ENCODE data around the gene ZNF330.

The ZNF330 gene

DNA sequence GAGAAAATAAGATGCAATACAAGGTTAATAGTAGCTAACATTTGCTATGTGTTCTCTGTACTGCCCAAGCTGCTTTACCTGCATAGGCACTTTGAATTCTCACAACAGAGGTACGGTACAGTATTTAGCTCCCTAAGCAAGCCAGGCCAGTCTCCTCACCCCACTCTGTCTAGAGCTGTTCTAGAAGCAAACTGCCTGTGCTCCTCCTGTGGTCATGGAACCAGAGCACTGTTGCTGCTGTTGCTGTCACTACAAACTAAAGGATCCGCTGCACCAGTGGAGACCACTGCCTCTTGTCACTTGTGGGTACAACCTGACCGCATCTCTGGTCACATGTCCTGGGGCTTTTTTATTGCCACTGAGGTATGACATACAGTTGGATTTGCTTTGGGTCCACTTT, 19.6 kb downstream of the ZNF330 start:
- TF ChIP-seq, protein P1, sequence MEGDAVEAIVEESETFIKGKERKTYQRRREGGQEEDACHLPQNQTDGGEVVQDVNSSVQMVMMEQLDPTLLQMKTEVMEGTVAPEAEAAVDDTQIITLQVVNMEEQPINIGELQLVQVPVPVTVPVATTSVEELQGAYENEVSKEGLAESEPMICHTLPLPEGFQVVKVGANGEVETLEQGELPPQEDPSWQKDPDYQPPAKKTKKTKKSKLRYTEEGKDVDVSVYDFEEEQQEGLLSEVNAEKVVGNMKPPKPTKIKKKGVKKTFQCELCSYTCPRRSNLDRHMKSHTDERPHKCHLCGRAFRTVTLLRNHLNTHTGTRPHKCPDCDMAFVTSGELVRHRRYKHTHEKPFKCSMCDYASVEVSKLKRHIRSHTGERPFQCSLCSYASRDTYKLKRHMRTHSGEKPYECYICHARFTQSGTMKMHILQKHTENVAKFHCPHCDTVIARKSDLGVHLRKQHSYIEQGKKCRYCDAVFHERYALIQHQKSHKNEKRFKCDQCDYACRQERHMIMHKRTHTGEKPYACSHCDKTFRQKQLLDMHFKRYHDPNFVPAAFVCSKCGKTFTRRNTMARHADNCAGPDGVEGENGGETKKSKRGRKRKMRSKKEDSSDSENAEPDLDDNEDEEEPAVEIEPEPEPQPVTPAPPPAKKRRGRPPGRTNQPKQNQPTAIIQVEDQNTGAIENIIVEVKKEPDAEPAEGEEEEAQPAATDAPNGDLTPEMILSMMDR (IDR thresholded peaks at IDR 0.05; ENCODE audit: insufficient read depth, missing control alignments), result no peak
- DNase-seq (ENCODE audit: insufficient read length, low spot score) (no peak), FAIRE-seq (no peak)

DNA sequence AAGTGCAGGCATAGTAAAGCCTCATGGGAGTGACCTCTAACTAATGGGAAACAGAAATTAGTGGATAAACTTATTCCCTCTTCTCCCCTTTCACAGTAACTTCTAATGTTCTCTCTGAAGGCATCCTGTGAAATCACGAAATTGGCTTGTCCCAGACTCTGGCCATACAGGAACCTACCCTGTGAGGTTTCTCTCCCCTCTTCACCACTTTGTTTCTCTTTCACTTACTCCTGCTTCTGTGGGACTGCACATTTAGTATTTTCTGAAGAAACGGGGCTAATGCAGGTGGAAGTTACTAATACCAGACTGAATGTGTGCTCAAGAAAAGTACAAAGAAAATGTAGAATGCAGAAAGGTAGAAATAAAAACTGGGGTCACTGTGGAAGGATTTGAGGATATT, 20.0 kb downstream of the ZNF330 start:
- no peak for FAIRE-seq
- no peak for DNase-seq (ENCODE audit: insufficient read length, low spot score)
- TF ChIP-seq, protein P1 (IDR thresholded peaks at IDR 0.05; ENCODE audit: insufficient read depth, missing control alignments), result no peak

DNA sequence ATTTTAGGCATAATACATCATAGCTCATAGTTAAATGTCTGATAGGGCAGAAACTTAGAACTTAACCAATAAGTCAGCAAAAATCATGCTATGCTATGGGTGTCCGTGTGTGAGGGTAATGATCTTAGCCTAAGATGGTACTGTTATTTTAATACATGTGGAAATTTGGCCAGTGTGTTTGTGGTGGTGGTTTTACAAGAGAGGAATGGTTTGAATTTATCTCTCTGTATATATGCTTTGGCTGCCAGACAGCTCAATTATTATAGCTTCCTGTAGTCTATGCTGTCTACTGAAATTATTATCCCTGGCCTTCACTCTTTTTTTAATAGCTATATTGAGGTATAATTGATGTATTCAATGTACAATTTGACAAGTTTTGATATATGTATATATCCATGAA, 21.3 kb downstream of the ZNF330 start:
- FAIRE-seq (no peak), DNase-seq (ENCODE audit: insufficient read length, low spot score) (no peak)
- TF ChIP-seq, protein P1 (IDR thresholded peaks at IDR 0.05; ENCODE audit: insufficient read depth, missing control alignments), result no peak

DNA sequence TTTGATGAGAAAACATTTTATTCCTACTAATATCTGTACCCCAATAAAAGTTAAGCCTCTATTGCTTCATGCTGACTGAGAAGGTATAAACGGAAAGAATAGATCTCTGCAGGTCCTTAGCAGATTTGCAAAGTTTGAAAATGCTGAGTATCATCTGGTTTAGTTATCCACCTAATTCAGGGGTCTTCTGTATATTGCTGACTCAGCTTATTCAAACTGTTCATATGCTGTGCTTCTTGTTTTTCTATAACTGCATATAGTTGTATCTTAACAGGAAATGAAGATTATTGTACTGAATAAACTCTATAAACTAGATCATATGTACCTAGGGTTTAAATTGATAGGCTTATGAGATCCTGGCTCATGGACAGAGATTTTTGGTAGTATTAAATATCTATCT, 23.7 kb downstream of the ZNF330 start:
- no peak for DNase-seq (ENCODE audit: insufficient read length, low spot score)
- peak; percentile 67 for FAIRE-seq
- TF ChIP-seq, protein P1 (IDR thresholded peaks at IDR 0.05; ENCODE audit: insufficient read depth, missing control alignments), result no peak

DNA sequence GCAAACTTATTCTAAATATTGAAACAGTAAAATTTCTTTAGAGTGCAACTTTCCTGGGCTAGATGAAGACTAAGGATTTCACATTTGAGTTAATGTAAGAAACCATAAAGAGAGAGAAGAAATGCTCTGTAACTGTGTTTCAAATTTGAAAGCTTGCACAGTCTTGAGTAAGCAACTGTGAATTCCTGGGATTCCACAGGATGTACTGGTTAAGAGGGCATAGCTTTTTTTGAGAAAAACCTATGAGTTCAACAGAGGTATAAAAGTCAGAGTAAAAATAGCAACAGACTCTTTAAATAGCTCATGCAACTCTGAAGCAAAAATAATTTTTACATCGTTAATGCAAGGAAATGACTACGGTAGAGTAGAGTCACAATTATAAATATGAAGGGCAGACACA, 25.5 kb downstream of the ZNF330 start:
- FAIRE-seq (no peak), DNase-seq (ENCODE audit: insufficient read length, low spot score) (no peak)
- TF ChIP-seq, protein P1 (IDR thresholded peaks at IDR 0.05; ENCODE audit: insufficient read depth, missing control alignments), result no peak

DNA sequence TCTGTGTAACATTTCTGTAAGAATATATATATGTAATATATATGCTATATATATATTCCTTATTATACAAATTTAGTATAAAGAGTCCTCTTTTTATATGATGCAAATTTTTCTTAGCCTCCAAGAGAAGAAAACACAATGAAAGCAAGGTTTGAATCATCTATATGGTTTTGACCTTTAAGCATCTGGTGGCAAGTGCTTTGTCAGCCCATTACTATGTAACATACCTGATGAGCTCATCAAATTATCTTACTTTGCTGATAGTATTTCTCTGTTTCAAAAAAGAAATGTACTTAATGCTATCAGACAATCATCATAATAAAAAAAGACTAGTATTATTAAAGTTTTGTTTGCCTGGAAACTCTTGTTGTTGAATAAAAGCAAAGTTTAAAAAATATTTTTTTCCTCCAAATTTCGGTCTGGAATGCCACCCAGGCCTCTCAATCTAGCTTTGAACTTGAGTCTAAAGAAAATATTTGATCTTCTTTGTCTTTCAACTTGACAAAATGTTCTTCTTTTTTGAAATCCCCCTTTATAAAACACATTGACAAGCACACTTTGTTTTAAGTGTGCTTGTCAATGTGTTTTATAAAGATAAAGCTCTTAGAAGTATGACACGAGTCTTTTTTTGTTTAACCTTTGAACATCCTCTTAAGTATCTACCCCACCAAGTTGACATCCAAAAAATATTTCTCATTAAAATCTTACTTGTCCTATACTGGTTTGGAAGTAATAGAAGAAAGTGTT, 26.2 kb downstream of the ZNF330 start:
- FAIRE-seq, result no peak

DNA sequence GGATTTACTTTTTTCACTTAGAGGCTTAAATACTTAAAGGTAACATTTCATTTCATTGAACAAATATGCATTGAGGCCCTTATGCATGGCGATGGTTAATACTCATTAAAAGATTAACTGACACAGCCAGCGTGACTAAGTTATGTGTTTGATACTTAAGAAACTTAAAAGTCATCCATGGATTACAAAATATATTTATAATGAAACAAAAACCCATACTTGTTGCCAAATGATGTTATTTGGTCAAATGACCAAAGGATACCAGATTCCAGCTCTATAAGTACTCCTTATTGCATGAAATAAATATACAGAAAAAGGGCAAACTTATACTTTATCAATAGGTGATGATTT, 26.7 kb downstream of the ZNF330 start:
- DNase-seq (ENCODE audit: insufficient read length, low spot score), result no peak
- TF ChIP-seq, protein P1 (IDR thresholded peaks at IDR 0.05; ENCODE audit: insufficient read depth, missing control alignments), result no peak
- FAIRE-seq, result peak; percentile 11

More for the DNA sequence above, 26.2 kb downstream of the ZNF330 start:
- no peak for DNase-seq (ENCODE audit: insufficient read length, low spot score)
- TF ChIP-seq, protein P1 (IDR thresholded peaks at IDR 0.05; ENCODE audit: insufficient read depth, missing control alignments), result no peak
